GM18870 (cell line): ENCODE data around the gene GOLGA8N.
"Not testable (repeated sequence)": the region's sequence is repeated elsewhere in the genome, so short reads cannot be mapped to it uniquely, and the experiment has no call there.

Experiments used
- ATAC-seq: cut with Tn5 transposase; IDR thresholded peaks from one replicate; pipeline ENCODE4 v1.9.1; 2021; ENCODE audit warnings: moderate library complexity; ENCODE audit not compliant: unreplicated experiment

GOLGA8N gene

GRCh38 chr15:32593151-32593550, at the start of gene GOLGA8N:
Gene GOLGA8N (plus strand): TSS chr15:32593456.
- ATAC-seq = not testable (repeated sequence)

GRCh38 chr15:32543456-32543855, 49.8 kb upstream of the GOLGA8N start:
- not testable (repeated sequence) for ATAC-seq

- not testable (repeated sequence) for ATAC-seq
These were observed 48.1 kb upstream of the GOLGA8N start for GRCh38 chr15:32545129-32545528.

GRCh38 chr15:32554587-32554986, 38.7 kb upstream of the GOLGA8N start:
- ATAC-seq = not testable (repeated sequence)

- ATAC-seq = not testable (repeated sequence)
These were observed 31.1 kb upstream of the GOLGA8N start for GRCh38 chr15:32562198-32562597.

GRCh38 chr15:32568988-32569387, 24.3 kb upstream of the GOLGA8N start:
- ATAC-seq = not testable (repeated sequence)

GRCh38 chr15:32578482-32578881, 14.8 kb upstream of the GOLGA8N start:
- ATAC-seq = not testable (repeated sequence)

GRCh38 chr15:32585844-32586243, 7.4 kb upstream of the GOLGA8N start:
- ATAC-seq = not testable (repeated sequence)

GRCh38 chr15:32609518-32609917, 16.3 kb downstream of the GOLGA8N start:
- not testable (repeated sequence) for ATAC-seq

- ATAC-seq = not testable (repeated sequence)
These were observed 17.5 kb downstream of the GOLGA8N start for GRCh38 chr15:32610719-32611118.

- ATAC-seq = peak; percentile 23
These were observed 21.4 kb downstream of the GOLGA8N start for GRCh38 chr15:32614712-32615050.

GRCh38 chr15:32615051-32615870, 22.0 kb downstream of the GOLGA8N start, which contains the start of gene ARHGAP11A:
Gene ARHGAP11A (plus strand): TSS chr15:32615504. CDS start chr15:32616212, 708 bp downstream.
- peak; percentile 55 for ATAC-seq

GRCh38 chr15:32615871-32616426, 22.7 kb downstream of the GOLGA8N start:
- peak; percentile 8 for ATAC-seq

- no peak for ATAC-seq
These were observed 43.2 kb downstream of the GOLGA8N start for GRCh38 chr15:32636410-32636809.

- ATAC-seq = no peak
These were observed 43.8 kb downstream of the GOLGA8N start for GRCh38 chr15:32636908-32637567.

- no peak for ATAC-seq
These were observed 44.4 kb downstream of the GOLGA8N start for GRCh38 chr15:32637704-32638103.

- no peak for ATAC-seq
These were observed 48.3 kb downstream of the GOLGA8N start, which contains the start of gene SCG5 for GRCh38 chr15:32641517-32642059. Gene SCG5 (plus strand): TSS chr15:32641710. CDS start chr15:32643593, 1,883 bp downstream.

- no peak for ATAC-seq
These were observed 49.6 kb downstream of the GOLGA8N start for GRCh38 chr15:32642667-32643435.

GRCh38 chr15:32643907-32644445, 50.7 kb downstream of the GOLGA8N start:
- no peak for ATAC-seq

- no peak for ATAC-seq
These were observed 53.0 kb downstream of the GOLGA8N start for GRCh38 chr15:32646291-32646690.
